ENCODE results near the gene EMC8.

EMC8 gene

DNA sequence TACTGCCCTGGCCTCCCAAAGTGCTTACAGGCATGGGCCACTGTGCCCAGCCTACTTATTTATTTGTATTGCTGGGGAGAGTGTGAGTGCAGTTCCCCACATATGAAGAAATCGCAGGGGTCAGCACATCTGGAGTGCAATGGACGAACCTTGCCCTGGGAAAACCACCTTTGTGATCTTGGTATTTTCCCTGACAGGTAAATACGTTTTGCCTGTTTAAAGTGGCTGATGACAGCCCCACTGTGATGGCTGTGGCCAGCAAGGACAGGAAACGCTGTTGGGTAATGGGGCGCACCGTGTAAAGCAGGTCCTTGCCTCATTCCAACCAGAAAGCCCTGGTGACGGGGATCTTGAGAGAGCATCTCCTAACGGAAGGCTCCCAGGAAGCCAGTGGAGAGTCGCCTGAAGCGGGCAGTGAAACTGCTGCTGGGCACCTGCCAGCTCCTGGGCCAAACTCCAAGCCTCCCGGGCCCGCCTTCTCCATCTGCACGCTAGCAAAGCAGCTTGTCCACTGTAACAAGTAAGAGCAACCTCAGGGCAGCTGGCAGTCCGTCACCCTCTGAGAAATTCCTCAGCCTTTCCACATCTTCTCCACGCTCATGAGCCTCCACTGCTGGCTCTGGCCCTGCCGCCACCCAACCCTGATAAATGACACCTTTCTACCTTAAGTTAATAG lies 17.5 kb downstream of the EMC8 start:
- no peak for DNase-seq

DNA sequence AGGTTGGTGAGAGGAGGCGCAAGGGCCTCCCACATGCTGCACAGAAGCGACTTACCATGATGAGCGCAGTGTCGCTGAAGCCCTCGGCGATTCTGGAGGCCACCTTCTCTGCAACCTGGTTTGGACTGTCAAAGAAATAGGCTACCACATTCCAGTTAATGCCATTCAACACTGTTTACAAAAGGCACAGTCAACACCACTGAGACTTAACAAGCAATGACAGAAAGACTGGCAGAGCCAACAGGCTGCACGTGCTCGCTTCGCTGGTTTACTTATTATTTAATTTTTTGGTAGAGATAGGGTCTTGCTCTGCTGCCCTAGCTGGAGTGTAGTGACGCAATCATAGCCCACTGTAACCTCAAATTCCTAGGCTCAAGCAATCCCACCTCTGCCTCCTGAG lies 18.2 kb downstream of the EMC8 start:
- no peak for DNase-seq

DNA sequence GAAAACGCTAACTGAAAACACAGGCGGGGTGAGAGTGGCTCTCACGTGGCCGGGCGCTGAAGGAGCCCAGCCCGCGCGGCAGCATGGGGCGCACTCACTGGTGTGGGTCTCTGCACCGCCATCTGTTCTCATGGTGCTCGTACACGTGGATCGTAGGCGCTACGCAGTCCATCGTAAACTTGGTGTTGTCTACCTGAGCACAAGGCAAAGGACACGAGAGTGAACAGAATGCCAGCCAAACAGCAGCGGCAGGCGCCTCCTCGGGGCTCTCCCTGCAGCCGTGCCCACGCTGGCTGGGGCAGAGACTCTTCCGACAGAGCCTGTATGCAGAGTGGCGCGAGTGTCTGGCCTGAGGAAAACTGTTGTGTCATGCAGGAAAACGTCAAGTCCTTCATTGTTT lies 19.1 kb downstream of the EMC8 start:
- no peak for DNase-seq

DNA sequence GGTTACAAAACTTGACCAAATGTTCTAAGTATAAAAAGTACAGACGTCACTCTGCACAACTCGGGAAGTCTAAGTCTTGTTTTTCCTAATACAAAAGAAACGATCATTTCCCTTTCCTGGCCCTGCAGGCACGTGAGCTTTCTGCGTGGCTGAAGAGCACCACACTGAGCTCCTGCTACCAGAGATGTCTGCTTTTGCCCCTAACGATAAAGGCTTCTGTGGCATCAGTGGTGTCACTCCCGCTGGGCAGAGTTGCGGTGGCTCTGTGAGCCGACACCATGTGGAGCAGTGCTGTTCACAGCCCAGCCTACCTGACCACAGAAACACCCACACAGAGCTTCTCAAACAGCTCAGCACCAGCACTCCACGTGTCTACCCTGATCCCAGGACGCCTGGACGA lies 20.5 kb downstream of the EMC8 start:
- DNase-seq: no peak

DNA sequence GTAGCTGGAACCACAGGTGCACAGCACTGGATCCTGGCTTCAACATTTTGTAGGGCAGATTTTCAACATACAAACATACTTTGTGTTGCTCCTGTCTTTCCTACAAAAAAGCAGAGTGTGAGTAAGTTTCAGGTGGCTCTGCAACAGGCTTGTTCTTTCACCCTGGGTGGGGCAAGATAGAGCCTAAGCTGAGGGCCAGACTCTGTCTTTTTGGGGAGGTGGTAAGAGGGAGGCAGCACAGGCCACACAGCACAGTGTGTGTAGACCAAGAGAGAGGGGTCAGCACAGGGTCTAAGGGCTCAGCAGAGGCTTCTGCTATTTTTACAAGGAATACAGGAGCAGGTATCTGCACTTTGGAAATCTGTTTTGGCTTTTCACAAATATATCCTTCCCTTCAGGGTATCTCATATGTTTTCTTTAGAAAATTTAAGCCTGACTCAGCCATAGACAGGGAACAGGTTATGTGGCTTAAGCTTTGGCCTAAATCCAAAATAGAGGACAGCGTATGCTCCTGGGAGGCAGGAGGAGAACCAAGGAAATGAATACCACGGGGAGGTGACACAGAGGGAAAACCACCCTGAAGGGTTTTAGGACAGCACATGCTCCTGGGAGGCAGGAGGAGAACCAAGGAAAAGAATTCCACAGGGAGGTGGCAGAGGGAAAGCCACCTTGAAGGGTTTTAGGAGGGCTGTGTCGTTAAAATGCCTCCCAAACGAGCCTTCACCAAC lies 21.6 kb downstream of the EMC8 start:
- no peak for DNase-seq

DNA sequence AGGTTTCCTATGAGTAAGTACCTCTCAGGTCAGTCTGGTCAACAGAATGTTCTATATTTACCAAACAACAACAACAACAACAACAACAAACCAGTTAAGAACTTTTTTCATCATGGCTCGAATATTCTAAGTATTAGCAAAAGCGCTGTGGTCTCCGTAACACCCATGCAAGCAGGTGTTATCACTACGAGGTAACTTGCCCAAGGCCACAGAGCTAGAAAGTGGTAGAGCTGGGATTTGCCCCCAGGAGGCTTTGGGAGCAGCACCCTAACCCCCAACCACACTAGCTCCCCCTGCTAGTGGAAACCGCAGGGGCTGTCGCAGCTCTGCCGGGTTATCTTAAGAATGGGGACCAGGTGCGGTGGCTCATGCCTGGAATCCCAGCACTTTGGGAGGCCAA lies 24.5 kb downstream of the EMC8 start:
- DNase-seq: no peak

DNA sequence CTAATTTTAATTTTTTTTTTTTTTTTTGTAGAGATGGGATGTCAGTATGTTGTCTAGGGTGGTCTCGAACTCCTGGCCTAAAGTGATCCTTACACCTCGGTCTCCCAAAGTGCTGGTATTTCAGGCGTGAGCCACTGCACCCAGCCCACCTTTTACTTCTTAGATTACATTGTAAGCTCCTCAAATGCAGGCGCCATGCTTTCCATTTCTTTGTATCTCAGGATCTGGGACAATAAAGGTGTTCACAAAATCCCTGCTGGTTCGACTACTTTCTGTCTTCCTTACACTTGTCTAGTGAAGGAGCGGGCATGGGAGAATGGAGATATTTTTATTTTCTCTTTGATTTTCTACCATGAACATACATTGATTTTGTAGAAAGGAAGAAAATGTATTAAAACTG lies 25.2 kb downstream of the EMC8 start:
- DNase-seq: no peak

DNA sequence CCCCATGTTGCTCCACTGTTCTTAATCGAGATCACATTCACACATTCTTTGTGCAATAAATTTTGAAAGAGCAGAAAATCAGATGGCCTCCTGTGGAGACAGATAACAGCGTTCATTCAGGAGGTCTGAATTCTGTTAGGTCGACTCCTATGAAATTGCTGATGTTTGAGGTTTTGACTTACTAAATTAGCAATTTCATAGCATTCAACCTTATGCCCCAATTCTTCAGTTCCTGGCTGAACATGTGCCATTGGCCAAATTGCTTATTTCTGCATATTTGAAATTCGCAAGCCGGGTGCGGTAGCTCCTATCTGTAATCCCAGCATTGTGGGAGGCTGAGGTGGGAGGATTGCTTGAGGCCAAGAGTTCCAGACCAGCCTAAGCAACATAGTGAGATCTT lies 26.3 kb downstream of the EMC8 start:
- no peak for DNase-seq

DNA sequence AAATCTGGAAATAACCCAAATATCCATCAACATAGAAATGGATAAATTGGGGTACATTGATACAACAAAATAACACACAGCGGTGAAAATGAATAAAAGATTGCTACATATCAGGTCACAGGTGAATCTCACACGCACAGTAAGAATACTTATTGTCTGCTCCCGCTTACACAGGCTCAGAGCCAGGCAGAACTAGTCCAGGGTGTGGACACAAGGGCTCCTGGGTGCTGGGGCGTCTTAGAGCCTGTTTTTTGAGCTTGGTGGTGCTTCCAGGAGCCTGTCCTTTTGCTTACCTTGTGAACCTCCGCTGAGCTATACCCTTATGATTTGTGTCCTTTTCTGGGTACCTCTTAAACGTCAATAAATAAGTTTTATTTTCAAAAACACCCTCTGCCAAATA lies 28.6 kb downstream of the EMC8 start:
- no peak for DNase-seq

DNA sequence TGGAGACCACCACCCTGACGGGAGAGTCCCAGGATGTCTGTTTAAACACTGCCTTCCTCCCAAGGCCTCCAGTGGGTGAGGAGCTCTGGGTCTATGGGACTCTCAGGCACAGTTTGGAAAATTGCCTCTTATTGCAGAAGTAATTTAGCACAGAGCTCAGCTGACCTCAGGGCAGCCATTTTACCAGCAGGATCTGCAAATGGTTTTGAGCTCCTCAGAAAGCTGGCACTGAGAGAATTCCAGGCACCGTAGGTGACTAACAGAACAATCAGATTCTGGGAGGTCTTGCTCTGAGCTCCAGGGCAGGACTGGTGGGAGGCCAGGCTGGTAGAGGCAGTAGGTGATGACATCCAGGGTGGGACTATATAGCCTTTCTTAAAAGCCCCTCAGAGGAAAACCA lies 31.1 kb downstream of the EMC8 start:
- no peak for DNase-seq

DNA sequence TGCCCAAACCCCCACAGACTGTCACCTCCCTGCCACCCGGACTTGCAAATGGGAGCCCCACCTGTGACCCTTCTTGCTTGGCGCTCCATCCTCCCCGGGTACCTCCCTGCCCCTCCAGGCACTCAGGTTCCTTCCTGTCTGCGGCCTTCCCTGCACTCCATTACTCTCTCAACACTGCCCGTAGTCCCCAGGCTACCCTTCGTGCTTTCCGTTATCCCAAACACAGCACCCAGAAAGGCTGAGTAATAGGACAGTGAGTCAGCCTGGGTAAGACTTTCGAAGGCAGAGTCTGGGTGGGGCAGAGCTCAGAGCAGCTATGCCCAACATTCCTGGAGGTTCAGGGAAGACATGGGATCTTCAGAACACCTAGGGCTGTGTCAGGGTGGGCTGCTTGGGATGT lies 31.8 kb downstream of the EMC8 start:
- no peak for DNase-seq

DNA sequence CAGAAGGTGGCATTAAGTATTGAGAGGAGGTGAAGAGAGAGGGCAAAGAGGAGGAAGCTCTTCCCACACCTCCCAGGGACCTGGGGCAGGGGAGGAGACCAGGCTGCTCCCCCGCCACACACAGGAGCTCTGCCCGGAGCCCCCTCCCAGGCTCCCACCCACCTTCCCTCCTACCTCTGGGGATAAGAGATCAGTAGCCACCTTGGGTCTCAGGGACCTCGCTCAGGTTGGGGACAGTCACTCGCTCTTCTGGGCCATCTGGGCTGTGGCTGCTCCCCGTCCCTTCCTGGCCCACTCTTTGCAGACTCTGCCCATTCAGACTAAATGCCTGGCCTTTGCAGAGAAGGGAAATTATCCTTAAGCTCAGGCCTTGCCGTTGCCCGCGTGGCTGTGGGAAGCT lies 33.6 kb downstream of the EMC8 start:
- DNase-seq: no peak

DNA sequence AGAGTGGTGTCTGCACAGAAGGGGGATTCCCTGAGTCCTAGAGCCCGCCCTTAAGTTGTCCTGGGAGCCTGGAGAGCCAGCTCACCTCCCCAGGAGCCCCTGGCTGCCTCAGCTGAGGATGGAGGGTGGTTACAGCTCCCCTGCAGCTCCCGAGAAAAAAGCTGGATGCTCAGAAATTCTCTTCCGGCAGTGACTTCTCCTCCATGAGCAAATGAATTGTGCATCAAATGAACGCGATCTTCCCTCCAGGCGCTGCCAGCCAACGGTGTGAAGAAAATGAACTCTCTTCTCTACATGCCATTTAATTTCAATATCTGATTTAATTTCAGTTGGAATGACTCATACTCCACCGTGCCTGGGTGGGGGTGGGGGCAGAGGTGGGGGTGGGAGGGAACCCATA lies 34.1 kb downstream of the EMC8 start:
- no peak for DNase-seq

DNA sequence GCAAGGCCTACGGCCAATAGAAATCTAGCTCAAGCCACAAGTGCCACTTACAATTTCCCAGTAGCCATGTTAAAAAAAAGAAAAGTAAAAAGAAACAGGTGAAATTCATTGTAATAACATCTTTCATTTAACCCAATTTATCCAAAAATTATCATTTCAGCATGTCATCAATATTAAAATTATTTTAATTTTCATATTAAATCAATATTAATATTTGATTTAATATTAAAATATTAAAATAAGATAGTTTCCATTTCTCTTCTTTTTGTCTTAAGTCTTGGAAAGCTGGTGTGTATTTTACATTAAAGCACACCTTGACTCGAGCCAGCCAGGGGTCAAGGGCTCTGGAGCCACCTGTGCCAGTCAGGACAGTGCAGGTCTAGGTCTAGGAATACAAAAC lies 35.7 kb downstream of the EMC8 start:
- DNase-seq: no peak

DNA sequence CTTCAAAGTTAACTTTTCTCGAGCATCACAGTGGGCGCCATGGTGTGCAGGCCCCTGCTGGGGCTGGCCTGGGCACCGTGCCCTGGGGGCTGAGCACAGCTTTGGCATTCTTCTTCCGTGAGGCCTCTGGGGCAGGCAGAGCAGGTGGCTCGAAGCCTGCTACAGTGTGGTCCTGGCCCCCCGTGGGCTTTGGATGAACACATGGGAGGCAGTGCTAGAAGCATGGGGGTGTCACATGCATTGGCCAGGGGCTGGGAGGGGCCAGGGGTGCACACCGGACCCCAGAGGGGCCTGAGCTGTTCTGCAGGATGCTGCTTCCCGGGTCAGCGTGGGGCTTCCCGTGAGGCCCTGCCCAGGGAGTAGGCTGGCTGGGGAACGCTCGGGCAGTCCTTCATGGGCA lies 36.4 kb downstream of the EMC8 start:
- no peak for DNase-seq

DNA sequence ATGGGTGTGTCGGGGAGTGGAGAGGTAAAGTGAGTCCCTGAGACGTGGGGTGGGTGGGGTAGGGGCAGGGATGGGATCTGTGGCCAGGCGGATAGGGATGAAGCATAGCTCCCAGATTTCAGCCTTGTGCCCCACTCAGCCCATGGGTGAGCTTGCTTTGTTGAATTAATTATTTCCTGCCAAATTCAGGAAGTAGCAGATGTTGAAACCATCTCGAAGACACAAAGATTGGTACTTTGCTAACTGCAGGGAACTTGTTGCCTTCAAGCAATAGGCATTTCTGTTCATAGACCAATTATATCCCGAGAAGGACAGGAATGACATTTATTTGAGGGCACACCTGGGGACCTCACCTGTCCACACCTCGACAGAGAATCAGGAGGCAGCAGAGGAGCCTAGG lies 37.5 kb downstream of the EMC8 start:
- DNase-seq: no peak

DNA sequence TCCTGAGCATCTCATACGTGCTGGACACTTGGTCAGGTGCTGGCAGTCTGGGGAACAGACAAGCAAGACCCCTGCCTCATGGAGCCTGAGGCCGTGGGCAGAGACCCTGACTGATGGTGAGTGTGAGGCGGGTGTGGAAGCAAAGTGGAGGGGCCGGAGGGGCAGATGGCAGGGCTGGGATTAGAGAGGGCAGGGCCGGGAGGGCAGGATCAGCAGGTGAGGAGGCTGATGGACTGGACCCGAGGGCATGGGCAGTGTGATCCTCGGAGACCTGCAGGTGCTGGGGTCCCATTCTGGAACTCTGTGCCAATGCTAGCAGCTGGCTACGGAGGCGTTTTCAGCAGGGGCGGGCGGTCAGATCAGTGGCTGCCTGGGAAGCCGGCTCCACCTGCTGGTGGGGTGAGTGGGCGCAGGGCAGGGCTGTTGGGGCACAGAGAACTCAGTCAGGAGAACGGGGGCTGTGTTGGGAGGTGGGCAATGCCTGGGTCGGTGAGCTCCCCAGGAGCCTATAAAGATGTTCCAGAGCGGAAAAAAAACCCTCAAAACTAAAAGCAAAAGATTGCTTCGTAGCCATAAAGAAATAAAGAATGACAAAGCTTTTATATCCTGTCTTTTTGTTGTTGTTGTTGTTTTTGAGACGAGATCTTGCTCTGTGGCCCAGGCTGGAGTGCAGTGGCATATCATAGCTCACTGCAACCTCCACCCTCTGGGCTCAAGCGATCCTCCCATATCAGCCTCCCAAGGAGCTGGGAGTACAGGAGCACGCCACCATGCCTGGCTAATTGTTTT lies 39.5 kb downstream of the EMC8 start:
- no peak for DNase-seq

DNA sequence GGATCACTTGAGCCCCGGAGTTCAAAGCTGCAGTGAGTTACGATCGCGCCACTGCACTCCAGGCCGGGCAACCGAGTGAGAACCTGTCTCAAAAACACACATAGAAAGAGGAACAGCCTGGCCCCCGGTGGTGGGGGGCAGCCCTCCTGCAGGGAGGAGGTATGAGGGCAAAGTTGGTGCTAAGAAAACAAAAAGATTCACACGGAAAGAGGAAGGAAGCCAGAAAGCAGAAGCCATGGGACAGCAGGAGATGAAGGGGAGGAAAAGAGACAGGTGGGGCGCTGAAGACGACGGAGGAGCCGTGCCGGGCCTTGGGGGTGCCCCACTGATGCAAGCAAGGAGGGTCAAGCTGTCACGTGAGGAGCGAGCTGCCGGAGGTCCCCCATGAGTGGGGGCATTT lies 40.2 kb downstream of the EMC8 start:
- DNase-seq: no peak

DNA sequence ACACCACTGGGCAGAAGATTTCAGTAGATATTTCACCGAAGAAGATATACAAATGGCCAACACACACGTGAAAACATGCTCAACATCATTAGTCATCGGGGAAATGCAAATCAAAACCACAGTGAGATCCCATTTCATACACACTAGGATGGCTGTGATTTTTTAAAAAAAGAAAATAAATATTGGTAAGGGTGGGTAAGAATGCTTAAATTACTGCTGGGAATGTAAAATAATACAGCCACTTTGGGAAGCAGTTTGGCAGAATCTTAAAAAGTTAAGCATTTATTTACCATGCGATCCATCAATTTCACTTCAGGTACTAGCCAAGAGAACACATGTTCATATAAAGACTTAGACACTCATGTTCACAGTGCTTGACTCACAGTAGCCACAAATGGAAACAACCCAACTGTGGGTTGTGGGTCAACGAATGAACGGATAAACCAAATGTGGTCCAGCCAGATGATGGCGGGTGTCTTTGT lies 42.0 kb downstream of the EMC8 start:
- no peak for DNase-seq

DNA sequence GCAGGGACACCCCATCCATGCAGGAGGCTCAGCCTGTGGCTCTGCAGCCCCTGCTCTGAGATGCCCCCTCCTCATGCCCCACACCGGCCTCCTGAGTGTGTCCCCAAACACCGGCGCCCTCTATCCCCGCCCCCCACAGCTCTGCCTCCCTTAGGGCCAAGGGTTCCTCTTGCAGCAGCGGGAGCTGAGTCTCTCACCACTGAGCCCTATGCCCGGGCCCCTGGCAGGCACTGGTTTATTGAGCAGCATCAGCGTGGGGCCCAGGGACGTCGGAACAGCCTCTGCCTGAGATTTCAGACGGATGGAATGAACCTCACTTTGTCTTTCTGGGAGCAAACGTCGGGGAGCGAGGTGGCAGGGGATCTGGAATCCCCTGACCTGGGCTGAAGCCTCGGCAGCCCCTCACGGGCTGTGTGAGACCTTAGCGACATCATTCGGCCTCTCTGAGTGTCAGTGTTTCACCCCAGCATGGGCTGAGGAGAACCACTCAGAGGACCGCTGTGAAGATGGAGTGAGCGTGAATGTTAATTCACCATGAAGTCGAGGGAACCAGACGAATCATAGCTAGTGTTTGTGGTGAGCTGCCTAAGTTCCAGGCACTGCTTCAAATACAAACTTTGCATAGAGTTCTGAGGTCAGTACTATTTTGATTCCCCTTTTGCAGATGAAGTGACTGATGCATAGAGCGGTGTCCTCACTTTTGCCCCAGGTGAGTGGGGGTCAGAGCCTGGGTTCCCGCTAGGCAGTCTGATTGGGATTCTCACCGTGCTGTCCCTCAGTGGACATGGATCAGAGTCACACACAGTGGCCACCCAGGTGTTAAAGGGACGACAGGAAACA lies 43.2 kb downstream of the EMC8 start:
- DNase-seq: no peak

DNA sequence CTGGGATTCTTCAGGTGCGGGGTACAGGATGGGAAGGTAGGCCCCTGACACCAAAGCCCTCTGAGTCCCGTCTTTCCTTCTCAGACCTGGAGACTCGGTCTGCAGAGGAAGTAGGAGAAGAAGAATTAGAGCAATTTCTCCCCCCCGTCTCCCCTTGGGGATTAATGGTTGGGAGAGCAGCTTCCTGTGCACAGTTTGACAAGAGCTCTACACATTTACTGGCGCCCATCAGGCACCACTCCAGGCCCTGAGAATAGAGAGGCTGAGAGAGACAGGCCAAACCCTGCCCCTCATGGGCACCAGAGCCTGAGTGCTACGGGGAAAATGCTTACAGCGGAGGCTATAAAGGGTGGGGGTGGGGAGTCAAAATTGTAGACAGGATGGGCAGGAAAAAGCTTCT lies 44.9 kb downstream of the EMC8 start:
- DNase-seq: no peak

DNA sequence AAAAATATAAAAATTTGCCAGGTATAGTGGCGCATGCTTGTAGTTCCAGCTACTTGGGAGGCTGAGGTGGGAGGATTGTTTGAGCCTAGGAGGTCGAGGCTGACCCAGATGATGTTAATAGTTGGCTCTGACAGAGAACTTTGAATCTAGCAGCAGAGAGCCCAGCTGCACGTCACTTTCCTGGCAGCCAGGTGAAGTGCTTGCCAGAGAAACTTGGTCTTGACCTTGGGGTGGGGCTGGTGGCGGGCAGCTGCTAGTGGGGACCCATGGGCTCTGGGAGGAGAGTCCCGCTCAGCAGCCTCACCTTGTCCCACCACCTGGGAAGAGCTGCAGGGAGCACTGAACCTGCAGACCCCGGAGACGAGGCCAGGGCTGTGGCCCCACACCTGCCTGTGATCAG lies 45.4 kb downstream of the EMC8 start:
- DNase-seq: no peak

DNA sequence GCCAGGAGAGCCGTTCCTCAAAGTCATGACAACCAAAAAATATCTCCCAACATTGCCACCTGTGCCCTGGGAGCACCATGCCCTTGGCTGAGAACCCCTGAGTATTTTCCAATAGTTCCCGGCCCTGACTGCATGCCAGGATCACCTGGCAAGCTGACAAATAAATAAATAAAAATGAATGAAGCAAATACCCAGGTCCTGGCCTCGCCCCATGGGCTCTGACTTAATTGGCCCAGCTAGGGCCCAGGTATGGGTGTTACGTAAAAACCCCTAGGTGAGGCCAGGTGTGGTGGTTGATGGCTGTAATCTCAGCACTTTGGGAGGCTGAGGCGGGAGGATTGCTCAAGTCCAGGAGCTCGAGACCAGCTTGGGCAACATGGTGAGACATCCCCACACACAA lies 45.8 kb downstream of the EMC8 start:
- DNase-seq: no peak

All from activated effector memory CD4-positive, alpha-beta T cell treated with anti-CD3 and anti-CD28 coated beads, Interleukin-2, amount 50 U/mL, for 16 hours (primary cell).